HCT116 (cell line): Measurements from ENCODE around the gene RNASE1. TPM values are rescaled to one million over a fixed set of nuclear protein-coding genes. Genes with fewer than 3 reads are reported as not detected.
"Not testable (repeated sequence)": the region's sequence is repeated elsewhere in the genome, so short reads cannot be mapped to it uniquely, and the experiment has no call there.

Source experiments
- ATAC-seq: fragments of 200-7000 bp; cut with Tn5 transposase; 2 replicates; pipeline ENCODE4 v1.9.1; 2020; ENCODE audit warnings: mild to moderate bottlenecking, moderate library complexity
- BruUV-seq: library from RNA; stranded (reverse); fragments of 400-500 nt; replicated peaks from 2 replicates; lab custom pipeline; 2021; lab: Mats Ljungman, UMichigan
- CTCF ChIA-PET: fragments of 300-600 bp; sonication (Branson Sonifier 250); formaldehyde crosslinking; loops from one replicate; lab custom pipeline; 2021; ENCODE audit warnings: antibody characterized with exemption; lab: Charles Lee
- POLR2A ChIA-PET: fragments of 300-600, 350-600 bp; sonication (Branson Sonifier 250); formaldehyde crosslinking; loops from one replicate; lab custom pipeline; 2021; ENCODE audit warnings: antibody characterized with exemption; lab: Charles Lee
- RAD21 ChIA-PET, 2 experiments: fragments of 300-600 bp; sonication (Branson Sonifier 250); formaldehyde crosslinking; loops; one replicate each; lab custom pipeline; 2023; ENCODE audit warnings: low total read pairs in 2 of 2; ENCODE audit not compliant: uncharacterized antibody in 2 of 2, unreplicated experiment in 2 of 2, low non-redundant PET in 1 of 2; lab: Charles Lee
- DNase-seq: peaks from one replicate; pipeline ENCODE4 v3.0.0-alpha.2; 2010; ENCODE audit warnings: low read depth, low spot score
- H2AFZ ChIP-seq: fragments of 200-600 bp; shearing (Covaris generic), sonication (generic); 2 replicates; pipeline ENCODE4 v1.6.1; 2017; ENCODE audit warnings: low read depth, mixed run types, mixed read lengths, antibody characterized with exemption, low read length; ENCODE audit not compliant: poor library complexity, severe bottlenecking
- H3K27ac ChIP-seq: 2 replicates; pipeline ENCODE4 v1.5.1; 2012; ENCODE audit warnings: low read depth, low read length
- H3K27me3 ChIP-seq: fragments of 200-600 bp; sonication (generic); 2 replicates; pipeline ENCODE4 v1.6.1; 2016; ENCODE audit warnings: mixed run types, low read length, mixed read lengths; ENCODE audit not compliant: insufficient read depth
- H3K36me3 ChIP-seq, 2 experiments: fragments of 200-500 bp in 1 of 2; fragments of 200-600 bp in 1 of 2; sonication (Bioruptor generic) in 1 of 2; sonication (generic) in 1 of 2; 2 replicates each; pipeline versions ENCODE4 v1.5.1 to v1.6.1; 2014 to 2016; ENCODE audit warnings: low read length in 2 of 2, inconsistent platforms in 1 of 2, mixed read lengths in 1 of 2, mixed run types in 1 of 2; ENCODE audit not compliant: insufficient read depth in 2 of 2, control insufficient read depth in 1 of 2
- H3K4me1 ChIP-seq, 2 experiments: fragments of 200-600 bp in 1 of 2; sonication (generic) in 1 of 2; 2 replicates each; pipeline versions ENCODE4 v1.5.1 to v1.6.1; 2012 to 2017; ENCODE audit warnings: low read length in 2 of 2, inconsistent platforms in 1 of 2, mild to moderate bottlenecking in 1 of 2, mixed read lengths in 1 of 2, mixed run types in 1 of 2, moderate library complexity in 1 of 2; ENCODE audit not compliant: insufficient read depth in 2 of 2, control insufficient read depth in 1 of 2
- H3K4me2 ChIP-seq: fragments of 200-600 bp; sonication (generic); 2 replicates; pipeline ENCODE4 v1.6.1; 2017; ENCODE audit warnings: mixed run types, low read length, mixed read lengths
- H3K4me3 ChIP-seq, 2 experiments: fragments of 200-600 bp in 1 of 2; sonication (generic) in 1 of 2; replicated peaks in 1 of 2; 2 replicates each; pipeline ENCODE4 v1.5.1; 2011 to 2016; ENCODE audit warnings: low read length in 2 of 2, control low read depth in 1 of 2, low read depth in 1 of 2, mild to moderate bottlenecking in 1 of 2, mixed read lengths in 1 of 2, mixed run types in 1 of 2
- H3K79me2 ChIP-seq: fragments of 200-600 bp; sonication (generic); 2 replicates; pipeline ENCODE4 v1.6.1; 2017; ENCODE audit warnings: mild to moderate bottlenecking, mixed run types, low read length, moderate library complexity, mixed read lengths; ENCODE audit not compliant: insufficient read depth
- H3K9ac ChIP-seq: fragments of 200-600 bp; sonication (generic); 2 replicates; pipeline ENCODE4 v1.6.1; 2016; ENCODE audit warnings: low read length, mixed read lengths
- H3K9me2 ChIP-seq: fragments of 200-600 bp; sonication (generic), shearing (Covaris generic); 2 replicates; pipeline ENCODE4 v1.6.1; 2017; ENCODE audit warnings: mixed run types, mild to moderate bottlenecking, moderate library complexity; ENCODE audit not compliant: insufficient read depth
- H3K9me3 ChIP-seq, 2 experiments: fragments of 200-500 bp in 1 of 2; fragments of 200-600 bp in 1 of 2; sonication (Bioruptor generic) in 1 of 2; sonication (generic) in 1 of 2; 2 replicates each; pipeline ENCODE4 v1.6.1; 2014 to 2017; ENCODE audit warnings: low read length in 2 of 2, mixed read lengths in 2 of 2, inconsistent platforms in 1 of 2, low read depth in 1 of 2, mild to moderate bottlenecking in 1 of 2, mixed run types in 1 of 2, moderate library complexity in 1 of 2; ENCODE audit not compliant: control insufficient read depth in 1 of 2, insufficient read depth in 1 of 2
- H4K20me1 ChIP-seq: fragments of 200-600 bp; sonication (generic), shearing (Covaris generic); 2 replicates; pipeline ENCODE4 v1.6.1; 2017; ENCODE audit warnings: mixed run types, mild to moderate bottlenecking, moderate library complexity; ENCODE audit not compliant: insufficient read depth
- CBX3 ChIP-seq: IDR thresholded peaks from 2 replicates; pipeline ENCODE4 v1.6.1; 2012; ENCODE audit warnings: low read depth
- CEBPB ChIP-seq: IDR thresholded peaks from 2 replicates; pipeline ENCODE4 v1.6.1; 2012; ENCODE audit warnings: low read depth
- EZH2 ChIP-seq: fragments of 200-600 bp; sonication (generic); IDR thresholded peaks from 2 replicates; pipeline ENCODE4 v1.6.1; 2017; ENCODE audit warnings: antibody characterized with exemption, mixed run types
- EZH2phosphoT487 ChIP-seq: fragments of 200-600 bp; IDR thresholded peaks from 2 replicates; pipeline ENCODE4 v1.6.1; 2018; ENCODE audit warnings: antibody characterized with exemption, borderline replicate concordance
- POLR2A ChIP-seq: IDR thresholded peaks from 2 replicates; pipeline ENCODE4 v1.7.0; 2011; ENCODE audit warnings: borderline replicate concordance; ENCODE audit not compliant: insufficient read depth, insufficient read length; ENCODE audit errors: extremely low read depth
- POLR2AphosphoS5 ChIP-seq: IDR thresholded peaks from 2 replicates; pipeline ENCODE4 v1.6.1; 2011; ENCODE audit warnings: mild to moderate bottlenecking, low read depth, low read length, moderate library complexity
- SIN3A ChIP-seq: IDR thresholded peaks from 2 replicates; pipeline ENCODE4 v1.6.1; 2012; ENCODE audit warnings: low read depth
- SP1 ChIP-seq: IDR thresholded peaks from 2 replicates; pipeline ENCODE4 v1.6.1; 2012; ENCODE audit warnings: low read depth
- YY1 ChIP-seq: IDR thresholded peaks from 2 replicates; pipeline ENCODE4 v1.6.1; 2011; ENCODE audit warnings: low read length, low read depth, moderate library complexity, mild to moderate bottlenecking; ENCODE audit not compliant: insufficient replicate concordance; ENCODE audit errors: extremely low read depth
- intact Hi-C: fragments of 100-400 bp; cut with micrococcal nuclease; formaldehyde crosslinking; loops from 2 replicates; pipeline ENCODE4 v1.10.0; 2022
- total RNA-seq: library from RNA; stranded (reverse); gene quantifications from one replicate; pipeline ENCODE4 v1.2.1, GENCODE V29; 2021; ENCODE audit not compliant: unreplicated experiment
- TF ChIP-seq, protein P1 (sequence below): IDR thresholded peaks from 2 replicates; pipeline ENCODE4 v1.6.1; 2012; ENCODE audit warnings: low read depth
- TF ChIP-seq, protein P2 (sequence below), 3 experiments: fragments of 200-600 bp in 1 of 3; sonication (generic) in 1 of 3; IDR thresholded peaks in 2 of 3; conservative IDR thresholded peaks in 1 of 3; 2 replicates each; pipeline ENCODE4 v1.5.1; 2012 to 2017; ENCODE audit warnings: low read depth in 2 of 3, low read length in 2 of 3, antibody characterized with exemption in 1 of 3, borderline replicate concordance in 1 of 3, control low read depth in 1 of 3, mild to moderate bottlenecking in 1 of 3, mixed read lengths in 1 of 3, mixed run types in 1 of 3, moderate library complexity in 1 of 3; ENCODE audit not compliant: insufficient read depth in 1 of 3

The RNASE1 gene
- total RNA-seq, 1 experiment from 2014 or later = 3.3 TPM

DNA sequence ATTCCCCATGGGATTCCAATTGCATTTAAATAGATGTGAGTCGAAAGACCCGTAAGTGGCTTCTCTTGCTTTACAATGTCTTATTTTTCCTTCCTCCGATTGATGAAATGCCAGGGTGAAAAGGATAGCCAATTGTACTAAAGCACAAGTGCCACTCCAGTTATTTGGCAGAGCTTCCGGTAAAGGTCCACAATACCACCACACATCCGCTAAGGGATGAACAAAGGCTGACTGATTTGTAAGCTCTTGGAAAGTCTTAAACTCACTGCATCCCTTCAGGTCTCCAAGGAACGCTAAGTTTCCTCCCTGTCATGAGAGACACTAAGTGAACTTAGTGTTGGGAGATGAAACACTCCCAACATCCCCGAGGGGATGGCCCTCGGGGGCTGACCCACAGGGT is 21.2 kb upstream of the RNASE1 start (continued):
- TF ChIP-seq, protein P1, sequence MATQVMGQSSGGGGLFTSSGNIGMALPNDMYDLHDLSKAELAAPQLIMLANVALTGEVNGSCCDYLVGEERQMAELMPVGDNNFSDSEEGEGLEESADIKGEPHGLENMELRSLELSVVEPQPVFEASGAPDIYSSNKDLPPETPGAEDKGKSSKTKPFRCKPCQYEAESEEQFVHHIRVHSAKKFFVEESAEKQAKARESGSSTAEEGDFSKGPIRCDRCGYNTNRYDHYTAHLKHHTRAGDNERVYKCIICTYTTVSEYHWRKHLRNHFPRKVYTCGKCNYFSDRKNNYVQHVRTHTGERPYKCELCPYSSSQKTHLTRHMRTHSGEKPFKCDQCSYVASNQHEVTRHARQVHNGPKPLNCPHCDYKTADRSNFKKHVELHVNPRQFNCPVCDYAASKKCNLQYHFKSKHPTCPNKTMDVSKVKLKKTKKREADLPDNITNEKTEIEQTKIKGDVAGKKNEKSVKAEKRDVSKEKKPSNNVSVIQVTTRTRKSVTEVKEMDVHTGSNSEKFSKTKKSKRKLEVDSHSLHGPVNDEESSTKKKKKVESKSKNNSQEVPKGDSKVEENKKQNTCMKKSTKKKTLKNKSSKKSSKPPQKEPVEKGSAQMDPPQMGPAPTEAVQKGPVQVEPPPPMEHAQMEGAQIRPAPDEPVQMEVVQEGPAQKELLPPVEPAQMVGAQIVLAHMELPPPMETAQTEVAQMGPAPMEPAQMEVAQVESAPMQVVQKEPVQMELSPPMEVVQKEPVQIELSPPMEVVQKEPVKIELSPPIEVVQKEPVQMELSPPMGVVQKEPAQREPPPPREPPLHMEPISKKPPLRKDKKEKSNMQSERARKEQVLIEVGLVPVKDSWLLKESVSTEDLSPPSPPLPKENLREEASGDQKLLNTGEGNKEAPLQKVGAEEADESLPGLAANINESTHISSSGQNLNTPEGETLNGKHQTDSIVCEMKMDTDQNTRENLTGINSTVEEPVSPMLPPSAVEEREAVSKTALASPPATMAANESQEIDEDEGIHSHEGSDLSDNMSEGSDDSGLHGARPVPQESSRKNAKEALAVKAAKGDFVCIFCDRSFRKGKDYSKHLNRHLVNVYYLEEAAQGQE = no peak
- TF ChIP-seq, protein P2, sequence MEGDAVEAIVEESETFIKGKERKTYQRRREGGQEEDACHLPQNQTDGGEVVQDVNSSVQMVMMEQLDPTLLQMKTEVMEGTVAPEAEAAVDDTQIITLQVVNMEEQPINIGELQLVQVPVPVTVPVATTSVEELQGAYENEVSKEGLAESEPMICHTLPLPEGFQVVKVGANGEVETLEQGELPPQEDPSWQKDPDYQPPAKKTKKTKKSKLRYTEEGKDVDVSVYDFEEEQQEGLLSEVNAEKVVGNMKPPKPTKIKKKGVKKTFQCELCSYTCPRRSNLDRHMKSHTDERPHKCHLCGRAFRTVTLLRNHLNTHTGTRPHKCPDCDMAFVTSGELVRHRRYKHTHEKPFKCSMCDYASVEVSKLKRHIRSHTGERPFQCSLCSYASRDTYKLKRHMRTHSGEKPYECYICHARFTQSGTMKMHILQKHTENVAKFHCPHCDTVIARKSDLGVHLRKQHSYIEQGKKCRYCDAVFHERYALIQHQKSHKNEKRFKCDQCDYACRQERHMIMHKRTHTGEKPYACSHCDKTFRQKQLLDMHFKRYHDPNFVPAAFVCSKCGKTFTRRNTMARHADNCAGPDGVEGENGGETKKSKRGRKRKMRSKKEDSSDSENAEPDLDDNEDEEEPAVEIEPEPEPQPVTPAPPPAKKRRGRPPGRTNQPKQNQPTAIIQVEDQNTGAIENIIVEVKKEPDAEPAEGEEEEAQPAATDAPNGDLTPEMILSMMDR (IDR thresholded peaks at IDR 0.05 in 2 of 3, conservative IDR thresholded peaks at IDR 0.05 in 1 of 3; ENCODE audit: borderline replicate concordance in 1 of 3, insufficient read depth in 1 of 3, low read depth in 2 of 3, low read length in 2 of 3) = no peak
- TF ChIP-seq EZH2phosphoT487 = no peak
- TF ChIP-seq SP1 = no peak
- TF ChIP-seq EZH2 = no peak
- no peak for TF ChIP-seq POLR2A
- TF ChIP-seq CEBPB = no peak
- no peak for TF ChIP-seq POLR2AphosphoS5
- no peak for TF ChIP-seq SIN3A
- TF ChIP-seq CBX3 = no peak
- TF ChIP-seq YY1 = no peak

DNA sequence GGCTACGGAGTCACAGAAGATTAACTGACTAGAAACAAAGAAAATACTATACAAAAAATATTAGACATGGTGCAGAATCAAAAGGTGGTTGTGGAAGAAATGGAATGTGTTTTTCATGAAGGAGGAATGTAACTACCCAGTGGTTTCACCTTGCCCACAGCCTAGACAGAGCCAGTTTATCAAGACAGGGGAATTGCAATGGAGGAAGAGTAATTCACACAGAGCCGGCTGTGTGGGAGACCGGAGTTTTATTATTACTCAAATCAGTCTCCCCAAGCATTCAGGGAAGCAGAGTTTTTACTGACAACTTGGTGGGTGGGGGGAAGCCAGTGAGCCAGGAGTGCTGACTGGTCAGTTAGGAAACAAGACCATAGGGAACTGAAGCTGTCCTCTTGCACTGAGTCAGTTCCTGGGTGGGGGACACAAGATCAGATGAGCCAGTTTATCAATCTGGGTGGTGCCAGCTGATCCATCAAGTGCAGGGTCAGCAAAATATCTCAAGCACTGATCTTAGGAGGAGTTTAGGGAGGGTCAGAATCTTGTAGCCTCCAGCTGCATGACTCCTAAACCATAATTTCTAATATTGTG is 19.0 kb upstream of the RNASE1 start:
- RAD21 ChIA-PET, DNase-seq, H3K27ac ChIP-seq, BruUV-seq, H3K27me3 ChIP-seq, ATAC-seq, intact Hi-C loops, H3K9me2 ChIP-seq, H2AFZ ChIP-seq, H3K4me2 ChIP-seq, H4K20me1 ChIP-seq, H3K9me3 ChIP-seq, H3K4me3 ChIP-seq, H3K9ac ChIP-seq: not testable (repeated sequence)
- peaks cover 47% of the 10 kb centered on the region for H3K79me2 ChIP-seq
- CTCF ChIA-PET = interaction anchor here (1.1 kb wide), 2 partner anchors 15 to 34 kb away, joined by 3 to 4 read pairs; no protein-coding TSS in a partner anchor
- POLR2A ChIA-PET = interaction anchor here (0.8 to 1.0 kb wide), 2 partner anchors 52 to 122 kb away, joined by 3 read pairs; no protein-coding TSS in a partner anchor
- H3K4me1 ChIP-seq = peaks cover 2 to 36% of the 10 kb centered on the region in 2 experiments; a peak in 3 of 4 replicates
- H3K36me3 ChIP-seq = peaks cover 0 to 22% of the 10 kb centered on the region in 2 experiments; a peak in 3 of 4 replicates
